Measurements from ENCODE around the gene ASF1B. TPM values are rescaled to one million over a fixed set of nuclear protein-coding genes. Genes with fewer than 3 reads are reported as not detected.
A peak's percentile ranks its signal among the peaks of the same experiment; 100 is the strongest.

The ASF1B gene
- total RNA-seq, 1 donor from 2014 or later: 1.7 TPM

DNA sequence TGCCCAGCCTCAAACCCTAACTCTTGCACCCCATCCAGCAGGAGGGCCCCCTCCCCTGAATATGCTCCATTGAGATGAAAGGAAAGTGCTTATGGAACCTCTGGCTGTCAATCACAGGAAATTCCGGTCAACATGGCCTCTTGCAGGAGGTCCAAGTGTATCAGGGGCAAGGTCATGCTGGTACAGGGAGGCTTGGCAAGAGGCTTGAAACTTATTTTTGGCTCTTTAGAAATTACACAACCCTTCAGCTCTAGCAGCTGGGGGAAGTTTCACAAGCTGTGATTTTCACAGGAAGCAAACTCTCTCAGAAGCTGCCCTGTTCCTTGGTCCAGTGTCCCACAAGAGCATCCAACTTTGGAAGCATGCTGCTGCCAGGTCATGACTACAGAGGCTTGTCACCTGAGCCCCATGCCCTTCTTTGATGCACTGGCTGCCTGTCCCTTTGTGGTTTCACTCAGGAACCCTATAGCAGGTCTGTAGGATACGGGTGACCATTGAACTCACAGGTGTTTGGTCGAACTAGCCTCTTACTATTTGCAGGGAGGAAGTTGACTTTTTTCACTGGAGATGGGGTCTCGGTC is 8.4 kb downstream of the ASF1B start:
- intact Hi-C loops (cut with DNase I): no loop called here
- Histone ChIP-seq H3K27ac (no peak overlapping the region), H3K36me3 (no peaks in the 10 kb centered on the region), H3K4me3 (no peak overlapping the region), H3K4me1 (no peaks in the 10 kb centered on the region), H3K27me3 (no peaks in the 10 kb centered on the region), H3K9me3 (no peaks in the 10 kb centered on the region)
- TF ChIP-seq, protein P1, sequence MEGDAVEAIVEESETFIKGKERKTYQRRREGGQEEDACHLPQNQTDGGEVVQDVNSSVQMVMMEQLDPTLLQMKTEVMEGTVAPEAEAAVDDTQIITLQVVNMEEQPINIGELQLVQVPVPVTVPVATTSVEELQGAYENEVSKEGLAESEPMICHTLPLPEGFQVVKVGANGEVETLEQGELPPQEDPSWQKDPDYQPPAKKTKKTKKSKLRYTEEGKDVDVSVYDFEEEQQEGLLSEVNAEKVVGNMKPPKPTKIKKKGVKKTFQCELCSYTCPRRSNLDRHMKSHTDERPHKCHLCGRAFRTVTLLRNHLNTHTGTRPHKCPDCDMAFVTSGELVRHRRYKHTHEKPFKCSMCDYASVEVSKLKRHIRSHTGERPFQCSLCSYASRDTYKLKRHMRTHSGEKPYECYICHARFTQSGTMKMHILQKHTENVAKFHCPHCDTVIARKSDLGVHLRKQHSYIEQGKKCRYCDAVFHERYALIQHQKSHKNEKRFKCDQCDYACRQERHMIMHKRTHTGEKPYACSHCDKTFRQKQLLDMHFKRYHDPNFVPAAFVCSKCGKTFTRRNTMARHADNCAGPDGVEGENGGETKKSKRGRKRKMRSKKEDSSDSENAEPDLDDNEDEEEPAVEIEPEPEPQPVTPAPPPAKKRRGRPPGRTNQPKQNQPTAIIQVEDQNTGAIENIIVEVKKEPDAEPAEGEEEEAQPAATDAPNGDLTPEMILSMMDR (IDR thresholded peaks at IDR 0.05): no peak
- TF ChIP-seq POLR2AphosphoS5 (IDR thresholded peaks at IDR 0.05; ENCODE audit: insufficient read depth in 1 of 2, low read depth in 1 of 2) (no peak), POLR2A (IDR thresholded peaks at IDR 0.05) (no peak)
- DNase-seq (ENCODE audit: extremely low spot score in 2 of 2): no peak

DNA sequence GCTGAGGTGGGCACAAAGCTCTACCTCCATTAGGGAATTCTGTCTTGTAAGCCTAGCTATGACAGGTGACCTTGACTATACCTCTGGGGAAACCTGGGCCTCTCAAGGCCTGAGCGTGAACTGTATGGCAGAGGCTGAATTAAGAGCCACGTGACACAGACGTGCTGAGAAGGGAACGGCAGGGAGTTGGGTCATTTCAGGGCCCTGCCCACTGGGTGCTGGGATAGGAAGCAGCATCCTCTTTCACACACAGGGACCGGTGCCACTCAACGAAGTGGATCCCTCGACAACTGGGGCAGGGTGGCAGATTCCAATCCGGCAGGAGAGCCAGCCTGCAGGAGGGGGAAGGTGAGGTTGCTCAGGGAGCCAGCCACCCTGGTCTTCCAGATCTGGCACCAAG is 9.2 kb downstream of the ASF1B start:
- DNase-seq (ENCODE audit: extremely low spot score in 2 of 2): no peak
- H3K4me3 ChIP-seq: no peak overlapping the region
- H3K27ac ChIP-seq: no peak overlapping the region
- no peaks in the 10 kb centered on the region for H3K4me1 ChIP-seq
- no peaks in the 10 kb centered on the region for H3K36me3 ChIP-seq
- TF ChIP-seq, protein P1 (IDR thresholded peaks at IDR 0.05): no peak
- no peak for TF ChIP-seq POLR2AphosphoS5 (IDR thresholded peaks at IDR 0.05; ENCODE audit: insufficient read depth in 1 of 2, low read depth in 1 of 2)
- no peak for TF ChIP-seq POLR2A (IDR thresholded peaks at IDR 0.05)
- intact Hi-C loops (cut with DNase I): no loop called here
- no peaks in the 10 kb centered on the region for H3K27me3 ChIP-seq
- H3K9me3 ChIP-seq: no peaks in the 10 kb centered on the region

GRCh38 chr19:14122924-14123323 is 13.5 kb downstream of the ASF1B start:
- Histone ChIP-seq H3K27me3 (no peaks in the 10 kb centered on the region), H3K4me3 (no peak overlapping the region), H3K9me3 (no peaks in the 10 kb centered on the region), H3K27ac (no peak overlapping the region), H3K4me1 (peaks cover 23% of the 10 kb centered on the region), H3K36me3 (no peaks in the 10 kb centered on the region)
- TF ChIP-seq, protein P1 (IDR thresholded peaks at IDR 0.05): no peak
- no peak for TF ChIP-seq POLR2A (IDR thresholded peaks at IDR 0.05)
- TF ChIP-seq POLR2AphosphoS5 (IDR thresholded peaks at IDR 0.05; ENCODE audit: insufficient read depth in 1 of 2, low read depth in 1 of 2): no peak
- no peak for DNase-seq (ENCODE audit: extremely low spot score in 2 of 2)
- intact Hi-C loops (cut with DNase I): no loop called here

- DNase-seq (ENCODE audit: extremely low spot score in 2 of 2): no peak
- TF ChIP-seq, protein P1 (IDR thresholded peaks at IDR 0.05): no peak
- TF ChIP-seq POLR2AphosphoS5 (IDR thresholded peaks at IDR 0.05; ENCODE audit: insufficient read depth in 1 of 2, low read depth in 1 of 2): no peak
- TF ChIP-seq POLR2A (IDR thresholded peaks at IDR 0.05): no peak
- peak overlapping the region; percentile 98 for H3K27ac ChIP-seq
- no peaks in the 10 kb centered on the region for H3K36me3 ChIP-seq
- peaks cover 40% of the 10 kb centered on the region for H3K4me1 ChIP-seq
- H3K4me3 ChIP-seq: no peak overlapping the region
- no peaks in the 10 kb centered on the region for H3K9me3 ChIP-seq
- intact Hi-C loops (cut with DNase I): no loop called here
- no peaks in the 10 kb centered on the region for H3K27me3 ChIP-seq
Observed at GRCh38 chr19:14120497-14120780, 15.9 kb downstream of the ASF1B start.

GRCh38 chr19:14119644-14120496 is 16.5 kb downstream of the ASF1B start:
- intact Hi-C loops (cut with DNase I): loop anchor here (5.0 kb wide), 1 partner anchor 38 kb away; no protein-coding TSS in a partner anchor
- H3K36me3 ChIP-seq: no peaks in the 10 kb centered on the region
- no peak overlapping the region for H3K4me3 ChIP-seq
- no peaks in the 10 kb centered on the region for H3K9me3 ChIP-seq
- no peak for DNase-seq (ENCODE audit: extremely low spot score in 2 of 2)
- peaks cover 44% of the 10 kb centered on the region for H3K4me1 ChIP-seq
- no peak for TF ChIP-seq POLR2A (IDR thresholded peaks at IDR 0.05)
- TF ChIP-seq POLR2AphosphoS5 (IDR thresholded peaks at IDR 0.05; ENCODE audit: insufficient read depth in 1 of 2, low read depth in 1 of 2): no peak
- TF ChIP-seq, protein P1 (IDR thresholded peaks at IDR 0.05): no peak
- no peaks in the 10 kb centered on the region for H3K27me3 ChIP-seq
- peak overlapping the region; percentile 98 for H3K27ac ChIP-seq
